GM19397 (cell line): ENCODE results near the gene ADAMTSL5.
"Not testable (repeated sequence)": the region's sequence is repeated elsewhere in the genome, so short reads cannot be mapped to it uniquely, and the experiment has no call there.

Source experiments
- ATAC-seq: cut with Tn5 transposase; IDR thresholded peaks from one replicate; pipeline ENCODE4 v1.9.1; 2021; ENCODE audit warnings: mild to moderate bottlenecking, moderate library complexity; ENCODE audit not compliant: unreplicated experiment

The ADAMTSL5 gene

GRCh38 chr19:1530856-1531255 is 18.0 kb upstream of the ADAMTSL5 start:
- ATAC-seq, result not testable (repeated sequence)

GRCh38 chr19:1529430-1529816 is 16.6 kb upstream of the ADAMTSL5 start:
- ATAC-seq, result no peak

GRCh38 chr19:1528596-1529429 is 16.0 kb upstream of the ADAMTSL5 start:
- ATAC-seq, result no peak

- ATAC-seq, result no peak
Observed at GRCh38 chr19:1527650-1528309, 15.0 kb upstream of the ADAMTSL5 start.

GRCh38 chr19:1526979-1527649 is 14.3 kb upstream of the ADAMTSL5 start:
- ATAC-seq, result no peak

GRCh38 chr19:1526066-1526778 is 13.4 kb upstream of the ADAMTSL5 start:
- ATAC-seq, result no peak

- no peak for ATAC-seq
Observed at GRCh38 chr19:1525343-1525742, 12.5 kb upstream of the ADAMTSL5 start.

- ATAC-seq, result no peak
Observed at GRCh38 chr19:1524972-1525325, 12.1 kb upstream of the ADAMTSL5 start.

- ATAC-seq, result no peak
Observed at GRCh38 chr19:1524287-1524971, 11.6 kb upstream of the ADAMTSL5 start.

GRCh38 chr19:1523412-1524286 is 10.8 kb upstream of the ADAMTSL5 start, which contains the start of gene PLK5:
Gene PLK5 (plus strand): TSS chr19:1524077. CDS start chr19:1526997, 2,920 bp downstream.
- no peak for ATAC-seq

- no peak for ATAC-seq
Observed at GRCh38 chr19:1522838-1523237, 10.0 kb upstream of the ADAMTSL5 start.

GRCh38 chr19:1522061-1522460 is 9.2 kb upstream of the ADAMTSL5 start:
- no peak for ATAC-seq

- ATAC-seq, result no peak
Observed at GRCh38 chr19:1521636-1522035, 8.8 kb upstream of the ADAMTSL5 start.

- no peak for ATAC-seq
Observed at GRCh38 chr19:1520203-1520780, 7.5 kb upstream of the ADAMTSL5 start.

GRCh38 chr19:1519802-1520201 is 7.0 kb upstream of the ADAMTSL5 start:
- not testable (repeated sequence) for ATAC-seq

- ATAC-seq, result no peak
Observed at GRCh38 chr19:1518471-1518870, 5.7 kb upstream of the ADAMTSL5 start.

- no peak for ATAC-seq
Observed at GRCh38 chr19:1516395-1516753, 3.6 kb upstream of the ADAMTSL5 start.

GRCh38 chr19:1514986-1515721 is 2.3 kb upstream of the ADAMTSL5 start:
- ATAC-seq, result no peak

- ATAC-seq, result no peak
Observed at GRCh38 chr19:1514295-1514661, 1.5 kb upstream of the ADAMTSL5 start.
